Activated T-helper 1 cell treated with anti-CD3 and anti-CD28 coated beads, Interleukin-2, amount 50 U/mL, for 16 hours (primary cell): ENCODE data around the gene XXYLT1.

Experiments used
- DNase-seq, 2 donors: peaks; one replicate each; pipeline ENCODE4 v3.0.0-alpha.2; 2020; ENCODE audit warnings: low read depth in 1 of 2, low spot score in 1 of 2

The XXYLT1 gene

DNA sequence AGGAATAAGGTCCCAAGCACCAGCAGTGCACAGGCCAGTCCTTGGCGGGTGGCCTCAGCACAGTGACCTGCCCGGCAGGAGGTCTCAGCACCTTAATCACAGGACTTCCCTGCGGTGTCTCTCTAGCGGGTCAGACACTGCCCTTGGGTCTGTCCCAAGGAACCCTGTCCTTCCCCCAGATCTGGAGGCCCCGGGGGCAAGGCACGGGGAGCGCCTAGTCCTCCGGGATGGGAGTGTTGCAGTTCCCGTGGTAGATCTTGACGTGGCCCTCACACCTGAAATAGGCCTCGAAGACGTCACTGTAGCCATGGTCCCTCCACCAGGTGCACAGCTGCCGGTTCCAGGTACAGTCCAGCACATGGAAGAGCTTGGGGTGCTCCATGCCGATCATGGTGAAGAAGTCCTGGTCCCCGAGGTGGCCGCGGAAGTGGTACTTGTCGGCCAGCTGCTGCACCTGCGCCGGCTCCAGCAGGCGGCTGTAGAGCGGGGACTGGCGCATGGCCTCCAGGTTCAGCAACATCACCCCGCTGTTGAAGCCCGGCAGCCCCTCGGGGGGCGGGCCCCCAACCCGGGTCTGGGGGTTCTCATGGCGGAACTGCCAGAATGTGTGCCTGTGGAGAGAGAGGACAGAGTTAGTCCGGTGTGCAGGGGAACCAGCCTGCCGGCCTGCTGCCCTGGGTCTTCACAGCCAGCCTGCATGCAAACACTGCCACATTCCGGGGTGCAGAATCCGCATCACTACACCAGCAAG, 201.3 kb downstream of the XXYLT1 start:
- no peak for DNase-seq

DNA sequence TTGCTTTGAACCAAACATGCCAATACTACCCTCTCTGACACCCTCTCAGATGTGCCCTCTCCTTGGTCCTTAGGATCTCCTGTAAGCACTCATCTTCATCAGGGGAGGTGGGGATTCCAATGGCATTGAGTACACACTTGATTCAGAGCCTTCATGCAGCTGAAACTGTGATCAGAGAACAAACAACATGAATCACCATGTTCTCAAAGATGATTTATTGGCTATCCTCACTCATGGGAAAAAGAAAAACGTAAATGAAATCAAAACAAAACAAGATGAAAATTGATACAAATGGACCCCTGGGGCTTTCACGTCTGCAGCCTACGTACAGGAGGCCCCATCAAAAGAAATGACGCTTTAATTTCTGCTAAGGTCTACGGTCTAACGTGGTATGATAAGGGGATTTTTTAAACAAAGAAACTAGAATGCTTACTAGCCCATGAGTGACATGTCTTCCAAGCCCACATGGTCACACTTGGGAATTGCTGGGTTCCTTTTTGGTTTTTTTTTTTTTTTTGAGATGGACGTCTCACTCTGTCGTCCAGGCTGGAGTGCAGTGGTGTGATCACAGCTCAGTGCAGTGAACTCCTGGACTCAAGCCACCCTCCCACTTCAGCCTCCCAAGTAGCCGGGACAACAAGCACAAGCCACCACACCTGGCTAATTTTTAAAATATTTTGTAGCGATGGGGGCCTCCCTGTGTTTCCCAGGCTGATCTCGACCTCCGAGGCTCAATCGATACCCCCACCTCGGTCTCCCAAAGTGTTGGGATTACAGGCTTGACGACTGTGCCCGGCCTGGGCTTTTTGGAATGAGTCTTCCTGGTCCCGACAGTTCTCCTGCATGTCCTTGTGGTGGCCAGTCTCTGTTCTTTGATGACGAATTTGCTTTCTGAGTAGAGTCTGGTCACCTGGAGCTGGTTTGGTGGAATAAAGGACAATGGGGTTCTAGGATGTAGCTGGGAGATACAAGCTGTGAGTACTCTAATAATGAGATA, 202.6 kb downstream of the XXYLT1 start:
- DNase-seq: no peak

DNA sequence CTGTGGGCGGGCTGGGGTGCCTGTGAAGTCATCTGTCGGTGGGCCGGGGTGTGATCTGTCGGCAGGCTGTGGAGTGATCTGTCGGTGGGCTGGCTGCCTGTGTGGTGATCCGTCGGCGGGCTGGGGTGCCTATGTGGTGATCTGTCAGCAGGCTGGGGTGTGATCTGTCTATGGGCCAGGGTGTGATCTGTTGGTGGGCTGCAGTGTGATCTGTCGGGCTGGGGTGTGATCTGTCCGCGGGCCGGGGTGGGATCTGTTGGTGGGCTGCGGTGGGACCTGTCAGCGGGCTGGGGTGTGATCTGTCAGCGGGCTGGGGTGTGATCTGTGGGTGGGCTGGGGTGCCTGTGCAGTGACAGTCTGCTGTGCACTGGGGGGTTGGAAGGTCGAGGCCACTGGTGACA, 204.5 kb downstream of the XXYLT1 start:
- DNase-seq: no peak

- DNase-seq: no peak
These were observed 205.1 kb downstream of the XXYLT1 start for GRCh38 chr3:195065864-195066185.

DNA sequence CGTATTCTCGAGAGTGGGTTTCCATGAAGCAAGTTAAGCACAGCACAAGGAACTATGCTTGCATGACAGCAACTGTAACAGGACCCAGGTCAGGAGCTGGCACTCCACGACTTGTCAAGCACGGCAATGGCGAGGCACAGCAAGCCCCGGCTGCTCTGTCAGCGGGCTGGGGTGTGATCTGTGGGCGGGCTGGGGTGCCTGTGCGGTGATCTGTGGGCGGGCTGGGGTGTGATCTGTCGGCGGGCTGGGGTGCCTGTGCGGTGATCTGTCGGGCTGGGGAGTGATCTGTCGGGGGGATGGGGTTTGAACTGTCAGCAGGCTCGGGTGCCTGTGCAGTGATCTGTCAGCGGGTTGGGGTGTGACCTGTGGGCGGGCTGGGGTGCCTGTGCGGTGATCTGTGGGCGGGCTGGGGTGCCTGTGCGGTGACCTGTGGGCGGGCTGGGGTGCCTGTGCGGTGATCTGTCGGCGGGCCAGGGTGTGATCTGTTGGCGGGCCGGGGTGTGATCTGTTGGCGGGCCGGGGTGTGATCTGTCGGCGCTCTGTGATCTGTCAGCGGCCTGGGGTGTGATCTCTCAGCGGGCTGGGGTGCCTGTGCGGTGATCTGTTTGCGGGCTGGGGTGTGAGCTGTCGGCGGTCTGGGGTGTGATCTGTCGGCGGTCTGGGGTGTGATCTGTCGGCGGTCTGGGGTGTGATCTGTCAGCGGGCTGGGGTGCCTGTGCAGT, 205.7 kb downstream of the XXYLT1 start:
- DNase-seq: no peak

DNA sequence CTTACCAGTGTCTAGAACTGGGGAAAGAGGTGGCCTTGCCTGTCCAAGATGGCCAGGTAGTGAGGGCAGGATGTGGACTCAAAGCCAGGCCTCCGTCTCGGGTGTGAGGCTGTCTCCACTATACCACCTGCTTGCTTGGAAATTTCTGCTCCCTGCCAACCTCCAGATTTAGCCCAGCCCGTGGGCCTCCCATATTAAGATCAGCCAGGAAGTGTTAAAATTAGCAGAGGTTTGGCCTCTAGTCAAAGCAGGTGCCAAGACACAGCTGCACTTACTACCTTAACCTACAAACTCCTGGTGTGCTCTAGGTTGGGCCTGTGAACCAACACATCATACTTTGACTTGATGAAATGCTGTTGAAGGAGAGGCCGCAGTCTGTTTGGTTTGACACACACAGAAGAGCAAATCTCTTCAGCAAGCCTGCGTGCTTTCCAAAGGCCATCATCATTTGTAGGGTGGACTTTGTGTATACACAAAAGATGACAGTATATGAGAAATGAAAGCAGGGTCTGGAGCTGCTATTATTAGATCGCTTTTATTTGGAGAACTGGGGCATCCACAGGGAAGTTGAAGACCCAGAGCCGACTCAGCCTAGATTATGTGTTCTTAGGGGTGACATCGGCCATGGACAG, 206.5 kb downstream of the XXYLT1 start:
- DNase-seq: no peak

- DNase-seq: no peak
These were observed 207.3 kb downstream of the XXYLT1 start for GRCh38 chr3:195063581-195064193.

- DNase-seq: no peak
These were observed 208.0 kb downstream of the XXYLT1 start for GRCh38 chr3:195062866-195063540.

GRCh38 chr3:195061756-195062655, 209.0 kb downstream of the XXYLT1 start:
- no peak for DNase-seq

DNA sequence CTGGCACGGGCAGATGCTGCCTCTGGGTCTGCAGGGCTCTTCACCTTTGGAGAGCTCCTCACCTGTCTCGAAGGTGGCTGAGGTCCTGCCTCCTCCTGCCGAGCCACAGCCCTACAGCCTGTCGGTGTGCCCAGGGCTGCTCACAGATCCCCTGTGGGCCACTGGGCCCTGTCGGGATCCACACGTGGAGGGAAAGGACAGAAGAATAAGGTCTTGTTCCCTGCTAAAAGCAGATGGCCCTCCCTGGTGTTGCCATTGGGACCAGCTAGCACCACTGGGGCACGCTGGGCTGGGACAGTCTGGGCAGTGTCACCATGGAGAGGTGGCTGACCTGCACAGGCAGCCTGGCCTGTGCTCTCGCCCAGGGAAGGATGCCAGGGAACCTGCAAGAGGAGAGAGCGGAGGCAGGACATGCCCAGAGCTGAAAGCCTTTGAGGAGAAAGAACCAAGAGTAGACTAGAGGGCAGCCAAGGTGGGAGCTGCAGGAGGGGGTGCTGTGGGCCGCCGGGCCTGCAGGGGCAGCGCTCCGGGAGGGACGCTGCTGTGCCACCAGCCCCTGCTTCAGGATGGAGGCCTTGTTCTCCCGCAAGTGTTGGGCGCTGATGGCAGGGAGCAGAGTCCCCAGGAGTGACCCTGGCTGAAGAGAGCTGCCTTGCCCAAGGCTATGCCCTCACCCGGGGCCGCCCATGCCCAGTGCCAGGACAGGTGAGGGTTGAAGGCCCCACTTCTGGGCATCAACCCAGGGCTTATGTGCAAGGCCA, 210.2 kb downstream of the XXYLT1 start:
- DNase-seq: no peak

DNA sequence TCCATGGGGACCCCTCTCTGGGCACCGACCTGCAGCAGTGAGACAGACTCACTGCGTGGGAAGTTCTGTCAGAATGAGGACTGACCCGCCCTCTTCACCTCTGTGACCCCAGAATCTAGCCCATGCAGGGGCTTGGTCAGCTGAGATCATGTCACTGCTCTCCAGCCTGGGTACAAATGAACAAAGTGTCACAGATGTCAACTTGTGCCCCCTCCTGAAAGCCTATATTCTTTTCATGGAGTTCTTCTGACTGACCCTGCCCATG, 210.8 kb downstream of the XXYLT1 start:
- no peak for DNase-seq

GRCh38 chr3:195059471-195060216, 211.3 kb downstream of the XXYLT1 start:
- DNase-seq: no peak

- no peak for DNase-seq
These were observed 212.0 kb downstream of the XXYLT1 start for GRCh38 chr3:195059006-195059350.

DNA sequence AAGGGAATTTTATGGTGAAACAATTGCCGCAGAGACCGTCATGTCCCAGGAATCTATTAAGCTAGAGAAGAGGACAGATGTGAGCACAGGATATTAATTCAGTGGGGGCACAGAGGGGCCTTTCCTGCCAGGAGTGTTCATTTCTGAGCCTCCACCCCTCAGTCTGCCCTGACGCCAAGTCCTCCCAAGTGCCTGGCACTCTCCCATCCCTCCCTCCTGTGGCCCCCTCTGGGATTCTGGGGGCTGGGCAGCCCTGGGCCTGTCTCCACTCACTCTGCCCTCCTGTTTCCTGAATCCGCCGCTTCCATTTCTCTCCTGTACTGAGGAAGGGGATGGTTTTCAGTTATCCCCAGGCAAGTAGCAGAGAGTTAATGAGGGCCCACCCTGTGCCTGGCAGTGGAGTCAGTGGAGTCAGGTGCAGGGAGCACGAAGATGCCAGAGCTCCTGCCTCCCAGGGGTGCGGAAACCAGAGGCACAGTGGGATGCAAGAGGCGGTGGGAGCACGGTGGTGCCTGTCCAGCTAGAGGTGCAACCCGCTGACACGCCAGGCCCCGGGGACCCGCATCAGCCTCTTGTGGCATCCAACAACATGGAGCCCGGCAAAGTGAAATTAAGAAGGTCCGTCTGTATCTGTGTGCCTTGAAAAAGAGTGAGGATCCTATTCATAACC, 212.5 kb downstream of the XXYLT1 start:
- no peak for DNase-seq

- DNase-seq: no peak
These were observed 213.2 kb downstream of the XXYLT1 start for GRCh38 chr3:195057716-195058115.

DNA sequence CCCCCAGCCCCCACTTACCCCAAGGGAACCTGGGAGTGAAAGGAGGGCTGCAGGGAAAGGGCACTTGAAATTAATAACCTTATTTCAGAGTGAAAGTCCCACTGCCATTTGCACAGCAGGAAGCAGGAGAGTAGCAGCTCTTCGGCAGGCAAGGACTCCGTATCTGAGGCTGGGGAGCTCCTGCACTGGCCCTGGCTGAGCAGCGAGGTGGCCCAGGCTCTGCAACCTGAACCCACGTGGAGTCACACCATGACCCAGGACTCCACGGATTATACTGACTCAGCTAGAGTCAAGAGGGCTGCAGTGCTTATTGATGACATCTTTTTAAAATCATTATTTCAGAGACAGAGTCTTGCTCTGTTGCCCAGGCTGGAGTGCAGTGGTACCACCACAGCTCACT, 214.5 kb downstream of the XXYLT1 start:
- DNase-seq: no peak

GRCh38 chr3:195054311-195054710, 216.6 kb downstream of the XXYLT1 start:
- no peak for DNase-seq

- no peak for DNase-seq
These were observed 218.0 kb downstream of the XXYLT1 start for GRCh38 chr3:195052939-195053338.
